Stimulated activated naive CD8-positive, alpha-beta T cell treated with anti-CD3 and anti-CD28 coated beads, Interleukin-15, Interleukin-2, amounts not matched to agents 100 ng/mL and 50 ng/mL, for 24 hours (primary cell): Measurements from ENCODE around the gene LUZP1.
"Not testable (repeated sequence)": the region's sequence is repeated elsewhere in the genome, so short reads cannot be mapped to it uniquely, and the experiment has no call there.

Experiments used
- H3K27ac Mint-ChIP-seq: one replicate; pipeline ENCODE4 v1.8.0; 2021; ENCODE audit warnings: mild to moderate bottlenecking, mixed read lengths
- H3K27me3 Mint-ChIP-seq: one replicate; pipeline ENCODE4 v1.8.0; 2021; ENCODE audit warnings: mixed read lengths
- H3K36me3 Mint-ChIP-seq: one replicate; pipeline ENCODE4 v1.8.0; 2021; ENCODE audit warnings: low read depth, mixed read lengths
- H3K4me1 Mint-ChIP-seq: one replicate; pipeline ENCODE4 v1.8.0; 2021; ENCODE audit warnings: low read depth, mixed read lengths
- H3K4me3 Mint-ChIP-seq: one replicate; pipeline ENCODE4 v1.8.0; 2021; ENCODE audit warnings: mild to moderate bottlenecking, mixed read lengths
- H3K9me3 Mint-ChIP-seq: one replicate; pipeline ENCODE4 v1.8.0; 2021; ENCODE audit warnings: mixed read lengths

LUZP1 gene

GRCh38 chr1:23168445-23169194 is at the start of gene LUZP1:
Gene LUZP1, minus strand, starts transcription at chr1:23168856.
- Mint-ChIP-seq H3K27ac (peak within 1 kb of the TSS; percentile 93), H3K27me3 (no peaks in the 10 kb centered on the region), H3K4me3 (peak within 1 kb of the TSS; percentile 97), H3K9me3 (no peaks in the 10 kb centered on the region), H3K36me3 (no peaks in the 10 kb centered on the region), H3K4me1 (peaks cover 31% of the 10 kb centered on the region)

- H3K27ac Mint-ChIP-seq = no peak within 1 kb of the TSS
Observed at GRCh38 chr1:23217421-23218115, 48.9 kb upstream of the LUZP1 start, which contains the start of gene HTR1D. Gene HTR1D, minus strand, starts transcription at chr1:23217502. Its CDS starts 23,283 bp downstream, at chr1:23194219.

GRCh38 chr1:23216771-23217420 is 48.2 kb upstream of the LUZP1 start:
- Mint-ChIP-seq H3K9me3 (no peaks in the 10 kb centered on the region), H3K36me3 (no peaks in the 10 kb centered on the region), H3K4me3 (peak overlapping the region; percentile 47), H3K27ac (no peak overlapping the region), H3K27me3 (peaks cover 68% of the 10 kb centered on the region), H3K4me1 (peaks cover 4% of the 10 kb centered on the region)

More at GRCh38 chr1:23217421-23218115, 48.9 kb upstream of the LUZP1 start, which contains the start of gene HTR1D:
- Mint-ChIP-seq H3K4me3 (peak within 1 kb of the TSS; percentile 47), H3K27me3 (peaks cover 64% of the 10 kb centered on the region), H3K9me3 (no peaks in the 10 kb centered on the region), H3K4me1 (peaks cover 4% of the 10 kb centered on the region), H3K36me3 (no peaks in the 10 kb centered on the region)

GRCh38 chr1:23215751-23216449 is 47.2 kb upstream of the LUZP1 start:
- Mint-ChIP-seq H3K4me1 (peaks cover 4% of the 10 kb centered on the region), H3K4me3 (peak overlapping the region; percentile 47), H3K36me3 (no peaks in the 10 kb centered on the region), H3K27ac (no peak overlapping the region), H3K27me3 (peaks cover 70% of the 10 kb centered on the region), H3K9me3 (no peaks in the 10 kb centered on the region)

- H3K4me1 Mint-ChIP-seq = peaks cover 4% of the 10 kb centered on the region
- no peak overlapping the region for H3K4me3 Mint-ChIP-seq
- peaks cover 69% of the 10 kb centered on the region for H3K27me3 Mint-ChIP-seq
- no peak overlapping the region for H3K27ac Mint-ChIP-seq
- H3K9me3 Mint-ChIP-seq = no peaks in the 10 kb centered on the region
- no peaks in the 10 kb centered on the region for H3K36me3 Mint-ChIP-seq
Observed at GRCh38 chr1:23215291-23215690, 46.6 kb upstream of the LUZP1 start.

- Mint-ChIP-seq H3K4me1 (peaks cover 4% of the 10 kb centered on the region), H3K27ac (no peak overlapping the region), H3K27me3 (peaks cover 66% of the 10 kb centered on the region), H3K36me3 (no peaks in the 10 kb centered on the region), H3K4me3 (no peak overlapping the region), H3K9me3 (no peaks in the 10 kb centered on the region)
Observed at GRCh38 chr1:23214640-23215039, 46.0 kb upstream of the LUZP1 start.

- H3K27ac Mint-ChIP-seq = no peak overlapping the region
- peaks cover 4% of the 10 kb centered on the region for H3K4me1 Mint-ChIP-seq
- peaks cover 46% of the 10 kb centered on the region for H3K27me3 Mint-ChIP-seq
- H3K36me3 Mint-ChIP-seq = no peaks in the 10 kb centered on the region
- no peak overlapping the region for H3K4me3 Mint-ChIP-seq
- H3K9me3 Mint-ChIP-seq = no peaks in the 10 kb centered on the region
Observed at GRCh38 chr1:23211955-23212354, 43.3 kb upstream of the LUZP1 start.

- Mint-ChIP-seq H3K4me1 (no peaks in the 10 kb centered on the region), H3K27me3 (peaks cover 40% of the 10 kb centered on the region), H3K4me3 (no peak overlapping the region), H3K9me3 (no peaks in the 10 kb centered on the region), H3K36me3 (no peaks in the 10 kb centered on the region), H3K27ac (no peak overlapping the region)
Observed at GRCh38 chr1:23210963-23211362, 42.3 kb upstream of the LUZP1 start.

GRCh38 chr1:23210351-23210785 is 41.7 kb upstream of the LUZP1 start:
- Mint-ChIP-seq H3K27me3 (peaks cover 37% of the 10 kb centered on the region), H3K36me3 (no peaks in the 10 kb centered on the region), H3K27ac (no peak overlapping the region), H3K4me1 (no peaks in the 10 kb centered on the region), H3K9me3 (no peaks in the 10 kb centered on the region), H3K4me3 (no peak overlapping the region)

- no peak overlapping the region for H3K4me3 Mint-ChIP-seq
Observed at GRCh38 chr1:23209770-23210169, 41.1 kb upstream of the LUZP1 start.

GRCh38 chr1:23208527-23208926 is 39.9 kb upstream of the LUZP1 start:
- H3K4me1 Mint-ChIP-seq = no peaks in the 10 kb centered on the region
- no peak overlapping the region for H3K27ac Mint-ChIP-seq
- peaks cover 23% of the 10 kb centered on the region for H3K27me3 Mint-ChIP-seq
- H3K9me3 Mint-ChIP-seq = no peaks in the 10 kb centered on the region
- no peaks in the 10 kb centered on the region for H3K36me3 Mint-ChIP-seq
- no peak overlapping the region for H3K4me3 Mint-ChIP-seq

More at GRCh38 chr1:23209770-23210169, 41.1 kb upstream of the LUZP1 start:
- Mint-ChIP-seq H3K27me3 (peaks cover 33% of the 10 kb centered on the region), H3K9me3 (no peaks in the 10 kb centered on the region), H3K36me3 (no peaks in the 10 kb centered on the region), H3K27ac (no peak overlapping the region), H3K4me1 (no peaks in the 10 kb centered on the region)

GRCh38 chr1:23207733-23208132 is 39.1 kb upstream of the LUZP1 start:
- H3K36me3 Mint-ChIP-seq, H3K27ac Mint-ChIP-seq, H3K9me3 Mint-ChIP-seq, H3K4me3 Mint-ChIP-seq, H3K4me1 Mint-ChIP-seq: not testable (repeated sequence)
- H3K27me3 Mint-ChIP-seq = peaks cover 15% of the 10 kb centered on the region

GRCh38 chr1:23202263-23202749 is 33.6 kb upstream of the LUZP1 start:
- peaks cover 7% of the 10 kb centered on the region for H3K27me3 Mint-ChIP-seq
- H3K9me3 Mint-ChIP-seq = no peaks in the 10 kb centered on the region
- H3K4me1 Mint-ChIP-seq = no peaks in the 10 kb centered on the region
- no peak overlapping the region for H3K4me3 Mint-ChIP-seq
- no peak overlapping the region for H3K27ac Mint-ChIP-seq
- no peaks in the 10 kb centered on the region for H3K36me3 Mint-ChIP-seq

GRCh38 chr1:23200883-23201282 is 32.2 kb upstream of the LUZP1 start:
- no peaks in the 10 kb centered on the region for H3K9me3 Mint-ChIP-seq
- H3K27ac Mint-ChIP-seq = no peak overlapping the region
- no peaks in the 10 kb centered on the region for H3K4me1 Mint-ChIP-seq
- H3K36me3 Mint-ChIP-seq = no peaks in the 10 kb centered on the region
- H3K27me3 Mint-ChIP-seq = peaks cover 6% of the 10 kb centered on the region
- no peak overlapping the region for H3K4me3 Mint-ChIP-seq
